ENCODE results near the gene PSMC2.

PSMC2 gene

GRCh38 chr7:103388469-103389140, 41.2 kb downstream of the PSMC2 start:
- DNase-seq (ENCODE audit: low spot score) = no peak
- TF ChIP-seq CTCF (IDR thresholded peaks at IDR 0.05) = no peak
- no peak overlapping the region for H3K27ac ChIP-seq
- H3K4me3 ChIP-seq = no peak overlapping the region

GRCh38 chr7:103389263-103389662, 41.8 kb downstream of the PSMC2 start:
- TF ChIP-seq CTCF (IDR thresholded peaks at IDR 0.05) = no peak
- DNase-seq (ENCODE audit: low spot score) = no peak
- Histone ChIP-seq H3K27ac (no peak overlapping the region), H3K4me3 (no peak overlapping the region)

- no peak for TF ChIP-seq CTCF (IDR thresholded peaks at IDR 0.05)
- Histone ChIP-seq H3K27ac (no peak overlapping the region), H3K4me3 (no peak overlapping the region)
- no peak for DNase-seq (ENCODE audit: low spot score)
These were observed 43.7 kb downstream of the PSMC2 start for GRCh38 chr7:103391150-103391549.

GRCh38 chr7:103391976-103392375, 44.5 kb downstream of the PSMC2 start:
- no peak for TF ChIP-seq CTCF (IDR thresholded peaks at IDR 0.05)
- no peak for DNase-seq (ENCODE audit: low spot score)
- H3K27ac ChIP-seq = no peak overlapping the region
- H3K4me3 ChIP-seq = no peak overlapping the region

- no peak for DNase-seq (ENCODE audit: low spot score)
- Histone ChIP-seq H3K27ac (no peak overlapping the region), H3K4me3 (no peak overlapping the region)
- TF ChIP-seq CTCF (IDR thresholded peaks at IDR 0.05) = no peak
These were observed 47.1 kb downstream of the PSMC2 start for GRCh38 chr7:103394566-103394965.

- DNase-seq (ENCODE audit: low spot score) = no peak
- no peak for TF ChIP-seq CTCF (IDR thresholded peaks at IDR 0.05)
- H3K27ac ChIP-seq = no peak overlapping the region
- no peak overlapping the region for H3K4me3 ChIP-seq
These were observed 47.6 kb downstream of the PSMC2 start for GRCh38 chr7:103395071-103395470.

- Histone ChIP-seq H3K27ac (no peak overlapping the region), H3K4me3 (no peak overlapping the region)
- TF ChIP-seq CTCF (IDR thresholded peaks at IDR 0.05) = no peak
- DNase-seq (ENCODE audit: low spot score) = no peak
These were observed 49.0 kb downstream of the PSMC2 start for GRCh38 chr7:103396471-103396870.
